HG02938 (cell line): ENCODE results near the gene JPH4.

Source experiments
- ATAC-seq: cut with Tn5 transposase; IDR thresholded peaks from one replicate; pipeline ENCODE4 v1.9.1; 2021; ENCODE audit warnings: mild to moderate bottlenecking, moderate library complexity; ENCODE audit not compliant: unreplicated experiment

JPH4 gene

DNA sequence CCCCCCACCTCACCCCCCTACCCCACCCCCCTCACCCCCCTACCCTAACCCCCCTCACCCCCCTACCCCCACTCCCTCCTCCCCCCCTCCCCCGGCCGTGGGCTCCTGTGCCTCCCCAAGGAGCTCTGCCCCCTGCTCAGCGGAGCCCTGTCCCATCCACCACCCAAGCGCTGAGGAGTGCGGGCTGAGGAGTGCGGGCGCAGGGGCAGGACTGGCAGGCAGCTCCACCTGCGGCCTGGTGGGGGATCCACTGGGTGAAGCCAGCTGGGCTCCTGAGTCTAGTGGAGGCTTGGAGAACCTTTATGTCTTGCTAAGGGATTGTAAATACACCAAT, 2.3 kb upstream of the JPH4 start:
- no peak for ATAC-seq

DNA sequence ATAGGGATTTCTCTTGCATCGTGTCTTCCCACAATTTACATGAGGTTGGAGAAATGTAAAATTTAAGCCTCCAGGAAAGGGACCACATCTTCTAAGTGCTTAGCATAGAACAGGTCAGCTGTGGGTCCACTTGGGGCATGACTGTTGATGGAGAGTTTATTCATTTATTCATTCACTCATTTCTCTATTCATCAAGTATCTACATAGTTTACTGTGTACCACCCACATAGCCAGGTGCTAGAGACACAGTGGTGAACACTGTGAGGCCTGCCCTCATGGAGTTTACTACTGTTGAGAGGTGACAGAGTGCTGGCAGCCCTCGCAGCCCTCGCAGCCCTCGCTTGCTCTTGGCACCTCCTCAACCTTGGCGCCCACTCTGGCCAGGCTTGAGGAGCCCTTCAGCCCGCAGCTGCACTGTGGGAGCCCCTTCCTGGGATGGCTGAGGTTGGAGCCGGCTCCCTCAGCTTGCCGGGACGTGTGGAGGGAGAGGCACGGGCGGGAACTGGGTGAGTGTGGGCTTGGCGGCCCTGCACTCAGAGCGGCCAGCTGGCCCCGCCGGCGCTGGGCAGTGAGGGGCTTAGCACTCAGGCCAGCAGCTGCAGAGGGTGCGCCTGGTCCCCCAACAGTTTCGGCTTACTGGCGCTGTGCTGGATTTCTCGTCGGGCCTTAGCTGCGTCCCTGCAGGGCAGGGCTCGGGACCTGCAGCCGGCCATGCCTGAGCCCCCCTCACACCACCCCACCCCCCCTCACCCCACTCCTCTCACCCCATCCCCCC, 1.7 kb upstream of the JPH4 start:
- ATAC-seq: no peak

DNA sequence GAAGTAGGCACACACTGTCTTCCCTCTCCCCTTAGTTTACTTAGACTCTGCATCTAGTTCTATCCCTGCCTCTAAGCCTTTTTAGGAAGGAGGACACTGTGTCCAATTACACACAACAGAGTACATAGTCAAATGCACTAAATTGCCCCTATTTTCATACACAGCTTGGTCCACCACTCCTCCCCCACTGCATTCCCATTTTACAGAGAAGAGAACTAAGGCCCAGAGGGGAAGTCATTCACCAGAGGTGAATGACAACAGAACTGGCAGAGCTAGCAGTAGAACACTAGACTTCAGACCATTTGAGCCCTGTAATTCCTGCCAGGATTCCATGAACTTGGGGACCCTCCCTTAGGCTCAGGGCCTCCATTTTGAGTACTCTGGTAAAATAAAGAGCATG, 1.1 kb upstream of the JPH4 start:
- ATAC-seq: no peak

DNA sequence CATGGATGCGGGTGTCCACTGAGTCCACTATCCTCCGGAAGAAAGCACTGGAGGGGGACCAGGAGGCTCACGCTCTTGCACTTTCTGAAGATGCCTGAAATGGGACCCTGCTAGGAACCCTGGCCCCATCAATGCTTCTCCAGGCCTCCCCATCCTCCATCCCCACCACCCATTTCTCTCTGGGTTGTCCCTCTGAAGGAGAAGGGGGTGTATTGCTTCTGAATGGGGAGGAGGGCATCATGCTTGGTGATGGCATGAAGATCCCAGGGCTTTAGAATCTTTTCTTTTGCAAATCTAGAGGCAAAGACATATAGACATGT, 681 bp upstream of the JPH4 start:
- ATAC-seq: no peak

DNA sequence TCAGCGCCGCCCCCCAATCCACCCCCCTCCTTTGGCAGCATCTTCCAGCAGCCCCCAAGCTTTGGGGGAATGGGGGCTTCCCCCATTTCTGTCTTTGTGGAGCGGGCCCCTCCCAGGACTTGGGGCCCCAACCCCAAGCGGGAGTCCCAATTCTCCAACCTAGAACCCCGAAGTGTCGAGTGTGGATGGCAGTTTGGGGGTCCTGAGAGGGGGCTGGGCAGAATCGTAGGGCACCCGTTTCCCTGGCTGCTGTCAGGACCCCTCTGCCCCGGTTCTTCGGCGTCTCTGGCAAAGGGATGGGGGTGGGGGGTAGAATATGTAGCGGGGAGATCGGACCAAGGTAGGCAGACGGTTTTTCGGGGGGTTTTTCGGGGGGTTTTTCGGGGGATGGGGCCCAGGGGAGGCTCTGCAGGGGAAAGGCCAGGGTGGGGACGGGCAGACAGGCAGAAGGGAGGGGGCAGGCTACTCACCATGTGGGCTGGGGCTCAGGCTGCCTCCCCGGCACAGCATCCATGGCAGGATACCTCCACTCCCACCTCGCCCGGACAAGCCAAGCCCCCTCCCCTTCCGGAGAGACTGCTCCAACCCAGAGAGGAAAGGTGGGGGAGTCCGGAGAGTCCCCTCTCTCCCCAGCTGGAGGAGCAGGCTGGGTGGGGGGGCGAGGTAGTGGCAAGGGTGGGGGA, 739 bp downstream of the JPH4 start:
- ATAC-seq: no peak

DNA sequence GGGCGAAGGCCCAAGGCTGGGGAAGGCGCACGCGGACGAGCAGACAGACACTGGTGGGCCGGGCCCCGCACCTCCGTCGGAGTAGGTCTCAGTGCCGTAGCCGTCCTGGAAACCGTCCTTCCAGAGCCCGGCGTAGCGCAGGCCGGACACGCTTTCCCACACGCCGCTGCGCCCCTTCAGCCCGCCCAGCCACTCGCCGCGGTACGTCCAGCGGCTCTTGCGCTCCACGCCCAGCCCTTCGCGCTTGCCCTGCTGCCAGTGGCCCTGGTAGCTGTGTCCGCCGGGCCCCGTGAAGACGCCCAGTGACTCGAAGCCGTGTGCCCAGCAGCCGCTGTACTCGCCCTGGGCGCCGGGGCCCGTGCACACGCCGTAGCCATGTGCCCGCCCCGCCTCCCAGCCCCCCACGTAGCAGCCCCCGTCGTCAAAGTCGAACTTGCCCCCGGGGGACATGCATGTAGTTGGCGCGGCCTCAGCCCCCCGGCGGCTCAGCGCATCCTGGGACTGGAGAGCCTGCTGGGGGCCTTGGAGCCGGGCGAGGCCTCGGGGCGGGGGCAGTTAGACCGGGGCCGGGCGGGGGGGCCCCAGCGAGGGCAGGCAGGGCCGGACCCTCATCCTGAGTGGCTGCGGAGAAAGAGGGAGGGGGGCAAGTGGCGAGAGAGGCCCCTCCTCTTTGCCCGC, 1.4 kb downstream of the JPH4 start:
- ATAC-seq: no peak

DNA sequence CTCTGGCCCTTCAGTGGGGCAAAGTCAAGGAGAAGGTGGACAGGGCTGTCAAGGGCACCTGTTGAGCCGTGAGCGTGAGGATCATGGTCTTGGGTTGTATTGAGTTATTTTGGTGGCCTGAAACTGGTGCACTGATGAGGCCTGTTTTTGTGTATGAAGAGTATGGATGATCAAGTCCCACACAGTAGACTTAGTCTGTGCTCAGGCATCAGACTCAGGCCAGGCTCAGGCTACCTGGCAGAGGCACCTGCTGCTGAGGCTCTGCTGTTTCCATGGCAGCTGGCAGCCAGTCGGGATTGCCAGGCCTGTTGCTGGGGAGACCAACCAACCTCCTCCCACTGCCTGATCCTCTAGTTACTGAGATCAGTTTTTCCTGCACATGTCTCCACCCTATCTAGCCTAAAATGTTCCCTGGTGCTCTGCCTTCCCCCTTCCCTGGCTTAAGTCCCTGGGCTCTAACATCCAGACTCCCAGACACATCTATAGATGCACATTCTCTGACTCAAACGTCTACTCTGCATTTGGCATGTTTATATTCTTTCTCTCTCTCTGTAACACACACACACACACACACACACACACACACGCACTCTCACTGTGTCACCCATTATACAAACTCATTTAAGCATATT, 5.1 kb downstream of the JPH4 start:
- ATAC-seq: no peak

DNA sequence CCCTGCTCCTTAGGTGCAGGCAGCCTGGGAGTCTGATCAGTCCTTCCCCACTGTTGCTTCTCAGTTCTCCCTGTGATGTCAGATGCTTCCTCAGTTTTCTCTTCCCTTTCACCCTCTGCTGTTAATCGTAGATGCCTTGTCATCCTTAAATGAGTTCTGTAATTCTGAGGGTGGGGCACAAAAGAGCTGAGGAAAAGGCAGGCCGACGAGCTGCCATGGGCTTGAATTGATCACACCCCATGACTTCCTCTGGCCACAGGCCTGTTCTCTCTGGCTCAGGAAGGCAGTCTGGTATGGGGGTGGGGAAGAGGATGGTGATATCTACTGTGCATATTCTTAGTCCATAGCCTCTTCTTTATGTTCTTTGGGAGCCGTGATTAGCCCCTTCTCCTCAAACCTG, 5.8 kb downstream of the JPH4 start:
- ATAC-seq: no peak

DNA sequence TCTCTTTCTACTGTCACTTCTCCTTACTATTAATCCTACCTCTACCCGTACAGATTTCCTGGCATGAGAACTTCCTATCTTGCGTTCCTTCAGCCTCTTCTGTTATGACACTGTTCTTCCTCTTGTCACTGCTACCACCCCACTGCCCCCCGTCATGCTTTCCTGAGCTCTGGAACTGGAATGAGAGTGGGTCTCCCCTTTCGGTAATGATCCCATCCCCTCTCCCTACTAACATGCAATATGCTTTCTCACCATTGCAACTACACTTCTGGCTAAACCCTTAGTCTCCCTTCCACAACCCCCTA, 6.1 kb downstream of the JPH4 start:
- no peak for ATAC-seq

DNA sequence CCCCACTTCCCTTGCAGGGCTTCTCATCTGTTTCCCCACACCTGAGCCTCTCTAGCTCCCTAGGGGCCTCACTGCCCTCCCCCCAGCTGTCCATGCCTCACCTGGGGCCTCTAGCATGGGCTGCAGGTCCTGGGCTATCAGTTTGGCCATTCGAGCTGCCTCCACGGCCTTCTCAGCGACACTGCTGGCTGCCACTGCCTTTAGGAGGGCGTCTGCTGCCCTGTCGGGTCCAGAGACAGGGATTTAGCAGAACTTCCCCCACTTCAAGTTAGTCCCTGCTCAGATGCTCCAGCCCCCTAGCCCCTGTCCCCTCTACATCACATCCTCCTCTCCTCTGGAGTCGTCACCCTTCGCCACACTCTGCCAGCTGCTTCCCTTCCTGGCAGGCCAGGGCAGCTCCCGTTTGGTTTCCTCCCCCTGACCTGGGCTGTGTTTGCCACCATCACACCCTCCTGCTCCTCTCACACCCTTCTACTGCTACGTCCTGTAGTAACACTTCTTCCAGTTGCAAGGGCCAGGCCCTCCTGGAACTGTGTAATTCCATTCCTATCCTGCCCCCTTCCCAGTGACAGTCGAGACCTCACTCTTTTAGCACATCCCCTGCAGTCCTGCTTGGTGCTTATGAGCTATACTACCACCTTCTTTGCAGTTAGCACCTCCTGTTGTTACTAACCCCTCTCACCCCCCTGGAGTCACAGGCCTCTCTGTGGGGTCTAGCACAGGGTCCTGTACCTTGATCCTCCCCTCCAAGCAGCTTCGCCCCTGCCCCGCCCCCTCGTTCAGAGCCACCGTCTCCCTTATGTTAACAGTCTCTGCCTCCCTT, 6.7 kb downstream of the JPH4 start:
- ATAC-seq: no peak

DNA sequence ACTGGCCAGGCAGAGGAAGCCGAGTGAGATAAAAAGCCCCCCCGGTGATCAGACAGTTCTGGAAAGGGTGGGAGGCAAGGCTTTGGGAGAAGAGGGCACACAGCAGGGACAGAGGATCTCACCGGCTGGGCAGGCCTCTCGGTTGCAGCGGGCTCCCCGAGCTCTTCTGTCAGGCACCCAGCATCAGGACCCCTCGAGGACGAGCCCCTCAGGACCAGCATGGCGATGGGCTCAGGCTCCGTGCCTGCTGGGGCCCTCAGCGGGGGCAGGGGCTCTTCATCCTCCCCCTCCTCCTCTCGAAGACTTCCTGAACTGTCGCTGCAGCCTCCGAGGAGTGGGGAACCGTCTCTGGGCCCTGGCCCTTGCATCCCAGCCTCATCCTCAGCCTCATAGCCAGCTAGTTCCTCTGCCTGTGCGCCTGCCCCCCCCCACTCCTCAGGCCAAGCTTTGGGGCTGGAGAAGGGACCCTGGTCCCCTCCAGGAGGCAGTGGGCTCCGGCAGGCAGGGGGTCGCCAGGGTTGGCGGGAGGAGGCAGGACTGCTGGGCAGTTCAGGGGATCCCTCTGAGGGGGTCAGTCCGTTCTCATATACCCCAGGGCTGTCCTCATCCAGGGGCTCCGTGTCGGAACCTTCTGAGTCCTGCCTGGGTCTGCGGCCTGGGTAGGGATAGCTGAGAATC, 7.6 kb downstream of the JPH4 start:
- no peak for ATAC-seq

DNA sequence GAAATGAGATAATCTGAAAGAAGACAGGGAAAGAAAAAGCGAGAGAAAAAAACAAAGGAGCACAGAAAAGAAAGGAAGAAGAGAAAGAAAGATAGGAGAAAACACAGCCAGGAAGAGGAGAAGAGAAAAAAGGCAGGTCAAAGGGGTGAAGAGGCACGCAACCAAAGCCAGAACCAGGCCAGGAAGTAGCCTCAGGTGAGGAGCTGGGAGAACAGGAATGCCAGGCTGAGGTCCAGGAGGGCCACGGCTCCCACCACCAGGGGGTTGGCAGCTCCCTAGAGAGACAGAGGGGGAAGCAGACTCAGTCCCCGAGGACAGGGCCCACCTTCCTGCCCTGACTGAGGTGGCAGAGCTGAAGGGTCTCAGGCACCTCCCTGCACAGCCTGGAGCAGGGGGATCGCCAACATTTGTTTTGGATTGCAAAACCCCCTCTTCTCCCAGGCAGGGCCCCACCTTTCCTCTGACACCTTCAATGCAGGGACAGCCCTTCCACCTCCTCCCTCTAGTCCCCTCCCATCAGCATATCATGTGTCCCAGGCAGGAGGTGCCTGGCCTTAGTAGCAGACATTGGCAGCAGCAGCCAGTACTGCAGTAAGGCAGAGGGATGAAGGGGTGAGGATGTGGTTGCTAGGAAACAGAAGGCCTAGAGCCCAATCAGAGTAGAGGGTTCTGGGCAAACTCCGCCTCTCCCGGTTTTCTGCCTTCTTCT, 9.0 kb downstream of the JPH4 start:
- no peak for ATAC-seq

DNA sequence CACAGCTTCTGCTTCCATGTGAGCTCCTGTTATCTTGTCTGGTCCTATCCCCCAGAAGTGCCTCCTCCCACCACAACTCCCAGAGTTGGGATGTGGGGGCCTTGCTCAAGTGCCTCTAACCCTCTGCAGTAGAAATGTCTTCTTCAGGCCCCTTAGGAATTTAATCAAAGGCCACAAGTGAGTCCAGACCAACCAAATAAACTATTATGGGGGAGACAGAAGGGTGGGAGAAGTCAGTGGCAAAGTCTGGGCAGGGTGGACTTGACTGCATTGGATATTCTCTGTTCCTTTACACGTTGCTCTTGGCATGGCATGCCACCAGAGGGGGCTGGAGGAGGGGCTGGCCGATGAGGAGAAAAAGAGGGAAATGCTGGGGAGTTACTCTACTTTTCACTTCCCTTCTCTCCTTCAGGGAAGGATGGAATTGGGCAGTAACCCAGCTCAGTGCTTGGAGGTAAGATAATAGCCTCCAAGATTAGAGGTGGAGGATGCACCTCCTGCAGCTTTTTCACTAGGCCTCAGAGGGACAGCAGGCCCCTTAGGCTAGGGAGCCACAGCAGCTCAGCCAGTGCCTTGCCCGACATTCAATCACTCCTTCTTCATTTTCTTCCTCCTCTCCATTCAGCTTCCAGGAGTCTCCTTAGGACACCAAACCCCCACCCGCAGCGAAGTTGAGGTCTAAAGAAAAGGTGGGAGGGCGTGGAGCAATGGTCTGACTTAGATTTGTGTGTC, 9.8 kb downstream of the JPH4 start:
- ATAC-seq: no peak

DNA sequence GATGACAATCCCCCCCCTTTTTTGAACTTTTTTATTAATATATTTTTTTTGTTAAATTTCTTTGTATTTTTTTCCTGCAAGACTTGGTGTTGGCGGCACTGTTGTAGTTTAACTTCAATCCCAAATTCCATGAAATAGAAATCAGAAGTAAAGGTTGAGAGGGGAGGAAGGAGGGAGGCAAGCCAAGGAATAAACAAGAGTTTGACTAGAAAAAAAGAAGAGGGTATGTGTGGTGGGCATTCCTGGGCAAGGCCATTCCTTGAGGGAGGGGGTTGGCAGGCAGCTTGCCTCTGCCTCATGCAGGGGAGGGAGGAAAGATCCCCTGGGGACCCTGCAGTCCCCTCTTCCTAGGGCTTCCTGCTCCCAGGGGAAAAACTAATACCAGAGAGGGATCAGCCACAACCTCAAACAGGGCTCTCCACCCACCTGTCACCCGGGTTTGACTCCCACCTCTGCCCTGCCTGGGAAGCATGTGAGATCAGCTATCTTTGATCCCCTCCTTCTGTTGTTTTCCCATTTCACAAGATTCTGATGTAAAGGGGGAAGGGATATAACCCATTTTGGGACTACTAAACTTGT, 10.5 kb downstream of the JPH4 start:
- ATAC-seq: no peak

DNA sequence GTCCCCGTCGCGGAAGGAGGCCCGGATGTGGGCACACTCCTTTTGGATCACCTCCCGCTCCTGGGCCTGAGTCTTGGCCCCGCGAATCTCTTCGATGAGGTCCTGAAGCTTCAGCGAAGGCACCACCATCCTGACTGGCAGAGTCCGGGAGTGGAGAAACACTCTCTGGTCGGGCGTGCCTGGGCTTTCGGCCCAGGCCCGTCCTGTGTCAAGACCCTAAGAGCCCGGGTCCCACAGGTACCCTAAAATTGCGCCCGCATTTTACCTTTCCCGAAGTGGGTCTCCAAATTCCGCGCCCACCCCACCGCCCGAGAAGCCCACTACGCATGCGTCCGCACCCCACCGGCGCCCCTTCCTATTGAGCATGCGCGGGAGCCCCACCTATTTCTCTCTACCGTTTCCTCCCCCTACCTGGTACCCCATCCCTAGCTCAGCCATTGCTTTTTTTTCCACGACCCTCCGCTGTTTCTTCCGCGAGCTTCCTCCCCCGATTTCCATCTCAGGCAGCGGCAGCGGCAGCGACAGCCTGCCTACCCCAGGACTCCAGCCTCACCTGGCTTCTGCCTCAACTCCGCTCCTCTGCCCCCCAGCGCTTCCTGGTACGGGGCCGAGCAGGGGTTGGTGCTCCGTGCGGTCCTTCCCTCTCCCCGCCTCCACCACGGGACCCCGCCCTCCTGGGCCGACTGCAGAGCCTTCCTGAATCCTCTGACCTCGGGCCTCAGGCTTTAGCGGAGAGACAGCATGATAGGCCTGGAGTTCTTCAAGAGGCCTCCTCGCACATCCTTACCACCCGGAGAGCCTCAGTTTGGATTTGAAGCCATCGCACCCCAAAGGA, 11.2 kb downstream of the JPH4 start, which contains the start of gene AP1G2:
TSS of gene AP1G2 (minus strand) at position 606 of the 835 bp plus-strand sequence. CDS start at position 129, 477 bp downstream.
- ATAC-seq: peak; percentile 68

DNA sequence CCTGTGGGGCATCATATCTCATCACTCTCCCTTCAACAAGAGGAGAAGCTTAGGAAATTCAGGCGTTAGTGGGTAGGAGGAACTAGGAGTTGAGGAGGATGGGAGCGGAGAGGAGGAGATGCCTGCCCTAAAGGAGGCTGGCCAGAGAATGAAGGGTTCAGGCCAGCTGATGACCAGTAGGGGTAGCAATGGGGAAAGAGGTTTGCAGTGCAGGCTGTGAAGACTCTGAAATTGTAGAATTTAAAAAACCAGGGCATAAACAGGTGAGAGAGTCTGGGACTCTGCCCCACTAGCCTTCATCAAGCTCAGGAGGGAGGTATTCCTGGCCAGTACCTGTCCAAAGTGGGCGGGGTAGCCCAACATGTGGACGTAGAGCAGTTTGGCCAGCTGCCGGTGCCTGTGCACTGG, 11.8 kb downstream of the JPH4 start:
- ATAC-seq: no peak

DNA sequence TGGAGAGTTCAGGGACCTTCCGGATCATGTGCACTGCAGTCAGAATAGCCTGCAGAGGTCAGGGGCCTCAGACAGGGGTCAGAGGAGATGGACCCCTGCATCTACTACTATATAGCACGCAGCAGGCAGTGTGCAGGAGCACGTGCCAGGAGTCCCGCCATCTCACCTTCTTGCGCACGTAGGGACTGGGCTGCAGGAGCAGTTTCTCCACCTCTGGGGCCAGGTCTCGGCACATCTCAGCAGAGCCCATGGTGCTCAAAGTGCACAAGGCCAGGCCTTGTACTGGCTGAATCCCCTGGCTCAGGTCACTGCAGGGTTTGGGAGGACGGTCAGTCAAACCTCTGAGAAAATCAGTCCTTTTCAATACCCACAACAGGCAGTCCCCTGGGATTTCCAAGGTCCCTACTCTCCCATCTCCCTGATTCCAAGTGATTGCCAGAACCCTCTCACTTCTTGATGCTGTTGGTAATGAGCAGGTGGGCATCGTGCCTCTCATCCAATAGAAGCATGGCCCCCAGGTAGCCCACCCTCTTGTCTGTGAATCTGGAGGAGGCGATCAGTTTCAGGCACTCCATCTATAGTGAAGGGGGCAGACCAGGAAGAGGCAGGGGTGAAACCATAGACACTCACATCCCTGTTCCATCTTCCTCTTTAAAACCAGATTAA, 12.3 kb downstream of the JPH4 start:
- no peak for ATAC-seq
